Tibial nerve (tissue), 4 donors: Measurements from ENCODE around the gene RHOD.

Experiments
- CTCF ChIP-seq, 5 experiments: fragments of 200-600 bp in 3 of 5; fragments of 450-650 bp in 2 of 5; sonication (generic) in 3 of 5; IDR thresholded peaks; one replicate each; pipeline ENCODE4 v1.5.1; 2016 to 2019; ENCODE audit warnings: antibody characterized with exemption in 5 of 5, mild to moderate bottlenecking in 3 of 5, moderate library complexity in 2 of 5
- EP300 ChIP-seq, 2 donors: sonication (generic); formaldehyde crosslinking; IDR thresholded peaks; one replicate each; pipeline ENCODE4 v1.6.1; 2017; ENCODE audit warnings: antibody characterized with exemption in 2 of 2, mild to moderate bottlenecking in 1 of 2

- no peak for TF ChIP-seq CTCF (IDR thresholded peaks at IDR 0.05)
- no peak for TF ChIP-seq EP300 (IDR thresholded peaks at IDR 0.05)
Observed at GRCh38 chr11:67015048-67015447, 41.6 kb upstream of the RHOD start.
